DMS153 treated with DMSO at 0.1 percent for 48 hours (cell line): ENCODE measurements around the gene PPP1R8.
"Not testable (repeated sequence)": the region's sequence is repeated elsewhere in the genome, so short reads cannot be mapped to it uniquely, and the experiment has no call there.

Source experiments
- DNase-seq: peaks from one replicate; lab custom pipeline; 2025; ENCODE audit not compliant: unreplicated experiment; lab: John Stamatoyannopoulos, UW

The PPP1R8 gene

GRCh38 chr1:27831568-27832410 lies 1.2 kb downstream of the PPP1R8 start:
- no peak for DNase-seq

DNA sequence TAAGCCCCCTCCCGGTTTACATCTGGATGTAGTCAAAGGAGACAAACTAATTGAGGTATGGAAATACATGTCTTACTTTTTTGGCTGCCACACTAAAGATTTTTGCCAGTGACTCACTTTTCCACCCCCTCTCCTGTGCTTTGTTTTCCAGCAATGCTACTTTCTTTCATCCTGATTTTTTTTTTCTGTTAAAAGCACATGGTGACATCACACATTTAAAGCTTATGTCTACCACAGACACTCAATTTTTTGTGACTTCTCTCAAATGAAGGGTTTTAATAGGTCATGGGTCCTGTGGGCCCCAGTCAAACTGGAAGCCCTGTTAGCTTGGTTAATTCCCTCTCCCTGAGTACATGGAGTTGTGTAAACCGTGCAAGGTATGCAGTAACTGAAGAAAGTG lies 2.2 kb downstream of the PPP1R8 start:
- no peak for DNase-seq

DNA sequence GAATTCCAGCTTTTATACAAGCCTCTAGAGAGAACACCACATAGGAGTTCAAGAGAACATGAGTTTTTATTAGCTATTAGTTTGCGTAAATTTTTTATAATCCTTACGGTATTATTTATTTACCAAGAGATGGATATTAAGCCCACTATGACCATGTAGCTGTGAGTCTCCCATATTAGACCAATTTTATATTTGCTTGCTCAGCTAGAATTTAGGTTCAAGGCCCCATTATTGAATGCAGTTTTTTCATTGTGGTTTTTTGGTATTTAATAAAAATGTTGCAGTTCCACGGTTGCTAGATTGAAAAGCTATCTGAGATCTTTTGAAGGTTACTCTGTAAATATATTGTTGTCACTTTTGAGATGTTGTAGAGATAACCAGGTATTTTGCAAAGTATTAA lies 2.9 kb downstream of the PPP1R8 start:
- no peak for DNase-seq

DNA sequence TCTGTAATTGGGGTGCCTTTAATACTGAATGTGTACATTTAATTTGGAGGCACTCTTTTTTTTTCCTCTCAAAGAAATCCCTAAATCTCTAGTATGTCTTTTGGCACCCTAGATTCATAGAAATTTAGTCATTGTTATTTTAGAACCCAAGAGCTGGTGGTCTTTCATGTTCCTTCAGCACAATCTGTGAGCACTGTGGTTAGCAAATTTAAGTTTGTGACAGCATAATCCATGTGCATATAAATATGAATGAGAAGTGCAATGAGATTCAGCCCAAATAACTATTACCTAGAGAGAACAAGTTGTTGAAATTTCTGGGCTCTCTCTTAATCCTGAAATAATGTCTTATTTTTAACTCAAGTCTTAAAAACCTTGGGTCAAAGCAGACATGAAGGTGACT lies 4.5 kb downstream of the PPP1R8 start:
- DNase-seq, result no peak

GRCh38 chr1:27835501-27835900 lies 4.9 kb downstream of the PPP1R8 start:
- DNase-seq, result no peak

DNA sequence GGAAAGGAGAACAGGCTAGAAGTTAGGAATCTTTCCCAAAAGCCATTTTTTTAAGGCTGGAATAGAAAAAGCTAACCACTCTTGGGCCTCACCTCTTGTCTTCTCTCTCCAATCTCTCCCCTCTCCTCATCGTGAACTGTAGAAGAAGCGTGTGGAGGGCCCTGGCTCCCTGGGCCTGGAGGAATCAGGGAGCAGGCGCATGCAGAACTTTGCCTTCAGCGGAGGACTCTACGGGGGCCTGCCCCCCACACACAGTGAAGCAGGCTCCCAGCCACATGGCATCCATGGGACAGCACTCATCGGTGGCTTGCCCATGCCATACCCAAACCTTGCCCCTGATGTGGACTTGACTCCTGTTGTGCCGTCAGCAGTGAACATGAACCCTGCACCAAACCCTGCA lies 19.4 kb downstream of the PPP1R8 start:
- no peak for DNase-seq

DNA sequence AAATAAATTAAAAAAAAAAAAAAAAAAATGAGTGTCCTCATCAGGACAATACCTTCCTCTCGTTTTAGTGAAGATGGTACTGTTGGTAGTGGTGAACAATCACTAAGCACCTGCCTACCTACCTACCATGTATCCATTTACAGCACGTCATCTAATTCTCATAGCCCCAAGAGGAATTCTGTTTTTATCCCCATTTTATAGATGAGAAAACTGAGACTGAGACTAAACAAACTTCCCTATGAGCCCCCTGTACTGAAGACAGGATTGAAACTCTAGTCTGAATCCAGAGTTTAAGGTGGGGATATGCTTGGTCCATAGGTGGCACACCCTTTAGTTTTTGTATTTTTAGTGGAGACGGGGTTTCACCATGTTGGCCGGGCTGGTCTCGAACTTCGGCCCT lies 24.5 kb downstream of the PPP1R8 start:
- no peak for DNase-seq

- no peak for DNase-seq
Measured at GRCh38 chr1:27856561-27857343, 26.2 kb downstream of the PPP1R8 start.

DNA sequence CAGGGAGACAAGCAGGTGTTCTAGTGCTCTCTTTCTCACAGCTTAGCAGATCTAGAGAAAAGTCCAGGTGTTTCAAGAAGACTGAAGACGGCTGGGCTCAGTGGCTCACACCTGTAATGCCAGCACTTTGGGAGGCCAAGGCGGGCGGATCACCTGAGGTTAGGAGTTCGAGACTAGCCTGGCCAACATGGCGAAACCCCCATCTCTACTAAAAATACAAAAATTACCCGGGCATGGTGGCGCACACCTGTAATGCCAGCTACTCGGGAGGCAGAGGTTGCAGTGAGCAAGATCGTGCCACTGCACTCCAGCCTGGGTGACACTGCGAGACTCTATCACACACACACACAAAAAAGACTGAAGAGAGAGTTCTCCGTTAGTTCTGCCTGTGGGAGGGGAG lies 27.0 kb downstream of the PPP1R8 start:
- not testable (repeated sequence) for DNase-seq

GRCh38 chr1:27858072-27858948 lies 27.7 kb downstream of the PPP1R8 start:
- peak; percentile 90 for DNase-seq

GRCh38 chr1:27858949-27859576 lies 28.5 kb downstream of the PPP1R8 start:
- DNase-seq, result no peak

DNA sequence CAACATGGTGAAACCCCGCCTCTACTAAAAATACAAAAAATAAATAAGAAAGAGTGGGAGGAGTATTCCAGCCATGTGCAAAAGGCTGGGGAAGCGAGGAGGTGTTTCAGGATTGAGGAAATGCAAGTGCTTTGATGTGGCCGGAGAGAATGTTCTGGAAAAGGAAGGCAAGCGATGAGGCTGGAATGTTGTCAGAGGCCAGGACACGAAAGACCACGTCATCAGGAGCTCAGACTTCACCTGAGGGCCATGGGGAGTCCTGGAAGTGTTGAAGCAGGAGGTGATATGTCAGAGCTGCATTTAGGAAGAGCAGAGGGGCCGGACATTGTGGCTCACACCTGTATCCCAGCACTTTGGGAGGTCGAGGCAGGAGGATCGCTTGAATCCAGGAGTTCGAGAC lies 30.9 kb downstream of the PPP1R8 start:
- no peak for DNase-seq

GRCh38 chr1:27862004-27862403 lies 31.4 kb downstream of the PPP1R8 start:
- DNase-seq, result no peak

GRCh38 chr1:27862671-27863537 lies 32.3 kb downstream of the PPP1R8 start:
- DNase-seq, result no peak

- DNase-seq, result no peak
Measured at GRCh38 chr1:27863538-27863915, 32.9 kb downstream of the PPP1R8 start.

- no peak for DNase-seq
Measured at GRCh38 chr1:27864264-27864895, 33.8 kb downstream of the PPP1R8 start.

GRCh38 chr1:27865821-27866220 lies 35.2 kb downstream of the PPP1R8 start:
- DNase-seq, result no peak

- no peak for DNase-seq
Measured at GRCh38 chr1:27868556-27868931, 38.0 kb downstream of the PPP1R8 start.

- peak; percentile 69 for DNase-seq
Measured at GRCh38 chr1:27868932-27869718, 38.5 kb downstream of the PPP1R8 start.
